COLO668 (cell line): ENCODE data around the gene TSPAN6.

Source experiments
- DNase-seq: peaks from one replicate; lab custom pipeline; 2025; ENCODE audit not compliant: unreplicated experiment; lab: John Stamatoyannopoulos, UW

TSPAN6 gene

GRCh38 chrX:100591256-100592051, 45.2 kb downstream of the TSPAN6 start:
- no peak for DNase-seq

GRCh38 chrX:100587861-100588260, 48.7 kb downstream of the TSPAN6 start:
- no peak for DNase-seq

GRCh38 chrX:100586747-100587146, 49.9 kb downstream of the TSPAN6 start:
- DNase-seq, result no peak

- no peak for DNase-seq
These were observed 52.0 kb downstream of the TSPAN6 start, which contains the start of gene TNMD for GRCh38 chrX:100584611-100585010. Gene TNMD, plus strand, starts transcription at chrX:100584936. Its CDS starts 83 bp downstream, at chrX:100585019.
